Neural progenitor cell (in vitro differentiated cells): Measurements from ENCODE around the gene OR4S1.

Experiments used
- EZH2 ChIP-seq: fragments of 200-600 bp; sonication (generic); IDR thresholded peaks from 2 replicates; pipeline ENCODE4 v1.6.1; 2017; ENCODE audit warnings: antibody characterized with exemption, mild to moderate bottlenecking, moderate library complexity
- TF ChIP-seq, protein P1 (sequence below): fragments of 200-600 bp; sonication (generic); IDR thresholded peaks from 2 replicates; pipeline ENCODE4 v1.5.1; 2017; ENCODE audit warnings: antibody characterized with exemption, mild to moderate bottlenecking

DNA sequence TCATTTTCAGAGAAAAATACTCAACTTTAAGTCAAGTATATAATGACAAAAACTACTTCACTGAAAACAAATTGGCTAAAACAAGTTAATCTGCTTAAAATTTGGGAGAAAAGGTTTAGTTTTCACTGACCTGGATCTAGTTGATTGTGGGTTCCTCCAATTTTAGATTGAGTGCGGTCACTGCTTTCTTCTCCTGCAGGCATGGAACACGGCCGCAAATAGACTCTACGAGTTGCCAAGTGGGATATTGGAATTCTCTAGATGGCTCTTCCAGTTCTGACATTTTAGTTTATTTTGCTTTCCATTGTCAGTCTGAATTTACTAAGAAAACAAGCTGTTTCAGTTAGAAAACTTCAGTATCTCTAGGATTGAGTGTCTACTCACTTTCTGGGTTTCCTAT lies 48.0 kb downstream of the OR4S1 start:
- TF ChIP-seq, protein P1, sequence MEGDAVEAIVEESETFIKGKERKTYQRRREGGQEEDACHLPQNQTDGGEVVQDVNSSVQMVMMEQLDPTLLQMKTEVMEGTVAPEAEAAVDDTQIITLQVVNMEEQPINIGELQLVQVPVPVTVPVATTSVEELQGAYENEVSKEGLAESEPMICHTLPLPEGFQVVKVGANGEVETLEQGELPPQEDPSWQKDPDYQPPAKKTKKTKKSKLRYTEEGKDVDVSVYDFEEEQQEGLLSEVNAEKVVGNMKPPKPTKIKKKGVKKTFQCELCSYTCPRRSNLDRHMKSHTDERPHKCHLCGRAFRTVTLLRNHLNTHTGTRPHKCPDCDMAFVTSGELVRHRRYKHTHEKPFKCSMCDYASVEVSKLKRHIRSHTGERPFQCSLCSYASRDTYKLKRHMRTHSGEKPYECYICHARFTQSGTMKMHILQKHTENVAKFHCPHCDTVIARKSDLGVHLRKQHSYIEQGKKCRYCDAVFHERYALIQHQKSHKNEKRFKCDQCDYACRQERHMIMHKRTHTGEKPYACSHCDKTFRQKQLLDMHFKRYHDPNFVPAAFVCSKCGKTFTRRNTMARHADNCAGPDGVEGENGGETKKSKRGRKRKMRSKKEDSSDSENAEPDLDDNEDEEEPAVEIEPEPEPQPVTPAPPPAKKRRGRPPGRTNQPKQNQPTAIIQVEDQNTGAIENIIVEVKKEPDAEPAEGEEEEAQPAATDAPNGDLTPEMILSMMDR: no peak
- TF ChIP-seq EZH2: no peak
